Endothelial cell of umbilical vein (primary cell): ENCODE data around the gene CAMTA1. TPM values are rescaled to one million over a fixed set of nuclear protein-coding genes. Genes with fewer than 3 reads are reported as not detected.

Experiments
- BruUV-seq: library from RNA; stranded (reverse); fragments of 400-500 nt; replicated peaks from 2 replicates; lab custom pipeline; 2021; lab: Mats Ljungman, UMichigan
- CTCF ChIA-PET: fragments of 300-600, 350-600 bp; sonication (Branson Sonifier 250); formaldehyde crosslinking; loops from one replicate; lab custom pipeline; 2021; ENCODE audit warnings: antibody characterized with exemption, inconsistent platforms; lab: Charles Lee
- POLR2A ChIA-PET: fragments of 300-600, 350-600 bp; sonication (Branson Sonifier 250); formaldehyde crosslinking; loops from one replicate; lab custom pipeline; 2021; ENCODE audit warnings: antibody characterized with exemption, inconsistent platforms; lab: Charles Lee
- DNase-seq: peaks from one replicate; pipeline ENCODE4 v3.0.0-alpha.2; 2011; ENCODE audit warnings: low read depth, low spot score
- FAIRE-seq: peaks from 2 replicates; lab custom pipeline; 2011; peaks lifted over from hg19 to GRCh38; lab: Jason Lieb, UNC
- H2AFZ ChIP-seq: 2 replicates; pipeline ENCODE4 v1.6.0; 2012; ENCODE audit warnings: low read depth, low read length, control low read depth, inconsistent platforms
- H3K27ac ChIP-seq: 2 replicates; pipeline ENCODE4 v1.5.1; 2011; ENCODE audit warnings: low read depth, mild to moderate bottlenecking, control low read depth, low read length, moderate library complexity; ENCODE audit not compliant: insufficient read depth
- H3K27me3 ChIP-seq, 2 experiments: 2 replicates each; pipeline versions ENCODE4 v1.6.0 to v1.6.1; 2011; ENCODE audit warnings: low read length in 2 of 2, mixed read lengths in 1 of 2; ENCODE audit not compliant: control insufficient read depth in 2 of 2, insufficient read depth in 2 of 2
- H3K36me3 ChIP-seq, 2 experiments: 2 replicates in 1 of 2; 3 replicates in 1 of 2; pipeline ENCODE4 v1.5.1; 2011; ENCODE audit warnings: low read length in 2 of 2, mild to moderate bottlenecking in 1 of 2, moderate library complexity in 1 of 2; ENCODE audit not compliant: control insufficient read depth in 2 of 2, insufficient read depth in 2 of 2; ENCODE audit errors: extremely low read depth in 1 of 2
- H3K4me1 ChIP-seq: 3 replicates; pipeline ENCODE4 v1.5.1; 2011; ENCODE audit warnings: mild to moderate bottlenecking, low read length; ENCODE audit not compliant: control insufficient read depth, insufficient read depth; ENCODE audit errors: extremely low read depth
- H3K4me2 ChIP-seq: 2 replicates; pipeline ENCODE4 v1.6.1; 2011; ENCODE audit warnings: low read length, control low read depth, mixed read lengths; ENCODE audit not compliant: insufficient read depth
- H3K4me3 ChIP-seq, 3 experiments: fragments of 200-600 bp in 1 of 3; sonication (generic), shearing (Covaris generic) in 1 of 3; replicated peaks in 1 of 3; 2 replicates each; pipeline ENCODE4 v1.5.1; 2011 to 2016; ENCODE audit warnings: control low read depth in 3 of 3, low read length in 3 of 3, mild to moderate bottlenecking in 2 of 3, inconsistent platforms in 1 of 3, low read depth in 1 of 3, moderate library complexity in 1 of 3; ENCODE audit not compliant: insufficient read depth in 1 of 3
- H3K79me2 ChIP-seq: 2 replicates; pipeline ENCODE4 v1.6.0; 2012; ENCODE audit warnings: low read length, inconsistent platforms; ENCODE audit not compliant: control insufficient read depth, insufficient read depth
- H3K9ac ChIP-seq: replicated peaks from 2 replicates; pipeline ENCODE3; 2011; ENCODE audit warnings: low read length, control low read depth; ENCODE audit not compliant: insufficient read depth; ENCODE audit errors: extremely low read depth
- H3K9me1 ChIP-seq: replicated peaks from 3 replicates; pipeline ENCODE4 v1.6.0; 2011; ENCODE audit warnings: mild to moderate bottlenecking, low read length; ENCODE audit not compliant: control insufficient read depth, insufficient read depth; ENCODE audit errors: extremely low read depth
- H3K9me3 ChIP-seq: replicated peaks from 2 replicates; pipeline ENCODE4 v1.5.1; 2012; ENCODE audit warnings: low read length, inconsistent platforms; ENCODE audit not compliant: control insufficient read depth, insufficient read depth
- H4K20me1 ChIP-seq: replicated peaks from 2 replicates; pipeline ENCODE3; 2011; ENCODE audit warnings: mild to moderate bottlenecking, low read length; ENCODE audit not compliant: control insufficient read depth, insufficient read depth; ENCODE audit errors: extremely low read depth
- CTCF ChIP-seq, 2 donors: IDR thresholded peaks; 1 replicate in 1 of 2; 2 replicates in 1 of 2; pipeline ENCODE4 v1.5.1; 2011; ENCODE audit warnings: low read length in 2 of 2, mild to moderate bottlenecking in 2 of 2, moderate library complexity in 2 of 2, control low read depth in 1 of 2, inconsistent platforms in 1 of 2, low read depth in 1 of 2; ENCODE audit not compliant: insufficient read depth in 1 of 2; ENCODE audit errors: extremely low read depth in 1 of 2
- FOS ChIP-seq: IDR thresholded peaks from 2 replicates; pipeline ENCODE4 v1.6.1; 2011; ENCODE audit warnings: mild to moderate bottlenecking, low read length, moderate library complexity, borderline replicate concordance; ENCODE audit not compliant: insufficient read depth
- GATA2 ChIP-seq: IDR thresholded peaks from 2 replicates; pipeline ENCODE4 v1.7.0; 2011; ENCODE audit warnings: low read depth, mild to moderate bottlenecking, moderate library complexity, mixed read lengths, low read length; ENCODE audit not compliant: insufficient read length, insufficient read depth
- MAX ChIP-seq: IDR thresholded peaks from 2 replicates; pipeline ENCODE4 v1.6.1; 2011; ENCODE audit not compliant: insufficient read depth, insufficient read length
- MYC ChIP-seq: IDR thresholded peaks from one replicate; pipeline ENCODE4 v1.6.1; 2011; ENCODE audit warnings: mild to moderate bottlenecking, low read depth, low read length
- POLR2A ChIP-seq: IDR thresholded peaks from 2 replicates; pipeline ENCODE4 v1.6.1; 2012; ENCODE audit warnings: low read depth, mild to moderate bottlenecking, control low read depth, low read length
- POLR2AphosphoS5 ChIP-seq: IDR thresholded peaks from 2 replicates; pipeline ENCODE4 v1.6.1; 2012; ENCODE audit warnings: low read depth, mild to moderate bottlenecking, control low read depth, low read length, moderate library complexity; ENCODE audit not compliant: insufficient read depth
- dilution Hi-C: fragments of 300-500 bp; cut with MboI; formaldehyde crosslinking; loops from one replicate; pipeline ENCODE4 v1.15.0; 2019; ENCODE audit warnings: low sequenced_read_pairs; ENCODE audit not compliant: extremely low pct_ligation_motif_present
- intact Hi-C: fragments of 100-400 bp; cut with micrococcal nuclease; formaldehyde crosslinking; loops from one replicate; pipeline ENCODE4 v1.10.0; 2022
- polyA plus RNA-seq, 4 experiments: library from polyadenylated mRNA; depleted of rRNA in 3 of 4; stranded (reverse) in 3 of 4; unstranded in 1 of 4; fragments of >200 nt; gene quantifications; 2 replicates each; pipeline versions ENCODE4 v1.2.1 to v1.2.3, GENCODE V29; 2011 to 2012; ENCODE audit warnings: missing spikeins in 1 of 4
- total RNA-seq: library from RNA; stranded (reverse); gene quantifications from 2 replicates; pipeline ENCODE4 v1.2.3, GENCODE V29; 2021

CAMTA1 gene
- total and polyA plus RNA-seq, 2 donors (not counting 3 experiments of a cell fraction or from before 2014, with no cell fraction given): 50.8 to 92.7 TPM

- Histone ChIP-seq H3K4me1 (peaks cover 6% of the 10 kb centered on the region), H3K4me3 (peak overlapping the region; percentile 37 to 65 (median 60)), H3K9me3 (no peaks in the 10 kb centered on the region), H3K27ac (peak overlapping the region; percentile 35), H3K27me3 (no peaks in the 10 kb centered on the region), H3K9ac (peak overlapping the region; percentile 67), H3K4me2 (peak overlapping the region; percentile 74), H3K9me1 (no peaks in the 10 kb centered on the region), H3K79me2 (no peaks in the 10 kb centered on the region), H4K20me1 (no peaks in the 10 kb centered on the region), H2AFZ (peak overlapping the region; percentile 71), H3K36me3 (peaks cover 0 to 3% of the 10 kb centered on the region in 2 experiments)
- BruUV-seq: no TSS peak
- peak; percentile 31 for DNase-seq
- POLR2A ChIA-PET: interaction anchor here (1.0 kb wide), 1 partner anchor 178 kb away, joined by 5 read pairs; the partner anchor contains the start of gene PARK7
- FAIRE-seq: peak; percentile 66
- intact Hi-C loops (loop anchor here (1.0 to 5.0 kb wide), 2 partner anchors 12 to 179 kb away; partner anchors contain the start of genes PARK7 and VAMP3), dilution Hi-C loops (no loop called here)
- CTCF ChIA-PET: interaction anchor here (1.0 kb wide), 1 partner anchor 114 kb away, joined by 4 read pairs; no protein-coding TSS in a partner anchor
- no peak for TF ChIP-seq GATA2
- no peak for TF ChIP-seq MYC
- no peak for TF ChIP-seq POLR2AphosphoS5
- no peak for TF ChIP-seq CTCF (IDR thresholded peaks at IDR 0.05; ENCODE audit: extremely low read depth in 1 of 2, insufficient read depth in 1 of 2, low read depth in 1 of 2, low read length in 2 of 2)
- no peak for TF ChIP-seq MAX
- no peak for TF ChIP-seq POLR2A
- TF ChIP-seq FOS: no peak
Measured at GRCh38 chr1:7783178-7783711, 998.0 kb downstream of the CAMTA1 start.
